GM18951 (cell line): ENCODE measurements around the gene EMX2.

Experiments
- POLR2A ChIP-seq: IDR thresholded peaks from 4 replicates; pipeline ENCODE4 v1.6.1; 2011; ENCODE audit warnings: mild to moderate bottlenecking; ENCODE audit not compliant: insufficient read length, insufficient read depth; ENCODE audit errors: extremely low read depth
- in situ Hi-C: fragments of 300-500 bp; cut with MboI; formaldehyde crosslinking; loops from one replicate; pipeline ENCODE4 v1.12.0; 2022; ENCODE audit warnings: low sequenced_read_pairs, mixed read lengths, inconsistent platforms; ENCODE audit not compliant: unreplicated experiment

EMX2 gene

DNA sequence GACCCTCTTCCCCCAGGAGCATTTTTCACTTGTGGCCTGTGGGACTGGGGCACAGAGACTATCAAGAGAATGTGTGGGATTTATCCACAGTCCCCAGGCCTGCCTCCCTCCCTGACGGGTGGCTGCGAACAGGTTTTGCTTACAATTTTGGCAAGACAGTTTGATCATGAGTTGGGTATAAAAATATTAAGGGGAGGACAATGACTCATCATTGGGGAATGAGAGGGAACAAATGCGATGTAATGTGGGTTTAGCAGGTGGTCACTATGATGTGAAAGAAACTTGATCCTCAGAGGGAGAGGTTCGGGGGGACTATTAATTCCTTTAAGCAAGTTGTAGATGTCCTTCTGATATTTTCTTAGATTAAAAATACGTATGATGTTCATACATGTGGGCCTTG is 52.2 kb downstream of the EMX2 start:
- in situ Hi-C loops, result no loop called here
- TF ChIP-seq POLR2A, result no peak

DNA sequence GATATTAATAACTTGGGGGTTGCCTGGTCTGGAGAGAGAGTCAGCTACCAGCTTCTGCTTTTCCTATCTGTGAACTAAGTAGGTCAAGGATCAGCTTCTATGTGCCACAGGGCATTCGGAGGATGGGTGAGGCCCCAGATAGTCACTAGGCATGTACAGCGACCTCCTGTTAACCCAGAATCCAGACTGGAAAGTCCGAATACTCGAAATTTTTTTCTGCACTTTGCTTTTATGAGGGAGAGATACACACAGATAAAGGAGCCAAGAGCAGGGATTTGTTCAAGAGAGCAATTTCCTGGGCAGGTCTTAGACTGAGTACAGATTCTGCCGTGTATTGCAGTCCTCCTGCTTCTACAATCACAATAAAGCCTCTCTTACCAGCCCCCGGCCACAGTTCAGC is 54.2 kb downstream of the EMX2 start:
- in situ Hi-C loops, result no loop called here
- no peak for TF ChIP-seq POLR2A

DNA sequence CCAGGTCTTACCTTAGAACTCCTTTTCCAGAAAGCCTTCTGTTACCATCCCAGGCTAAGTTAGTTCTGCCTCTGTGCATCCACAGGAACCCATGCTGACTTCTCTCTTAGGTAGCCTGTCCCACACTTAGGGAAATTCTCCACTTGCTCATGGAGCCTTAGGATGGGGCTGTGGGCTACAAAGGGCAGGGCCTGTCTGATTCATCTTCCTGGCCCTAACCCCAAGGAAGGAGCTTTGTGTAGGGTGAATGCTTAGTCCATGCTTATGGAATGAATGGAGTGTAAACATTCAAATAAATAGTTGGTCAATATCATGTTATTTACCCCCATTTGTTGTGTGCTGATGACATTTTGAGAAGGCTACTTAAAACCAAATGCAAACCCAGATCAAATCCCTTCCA is 54.7 kb downstream of the EMX2 start:
- in situ Hi-C loops, result no loop called here
- no peak for TF ChIP-seq POLR2A
